ENCODE data around the gene MICA. TPM values are rescaled to one million over a fixed set of nuclear protein-coding genes. Genes with fewer than 3 reads are reported as not detected.

MICA gene
- total RNA-seq, 2 experiments from 2014 or later = 9.9 to 15.3 TPM

DNA sequence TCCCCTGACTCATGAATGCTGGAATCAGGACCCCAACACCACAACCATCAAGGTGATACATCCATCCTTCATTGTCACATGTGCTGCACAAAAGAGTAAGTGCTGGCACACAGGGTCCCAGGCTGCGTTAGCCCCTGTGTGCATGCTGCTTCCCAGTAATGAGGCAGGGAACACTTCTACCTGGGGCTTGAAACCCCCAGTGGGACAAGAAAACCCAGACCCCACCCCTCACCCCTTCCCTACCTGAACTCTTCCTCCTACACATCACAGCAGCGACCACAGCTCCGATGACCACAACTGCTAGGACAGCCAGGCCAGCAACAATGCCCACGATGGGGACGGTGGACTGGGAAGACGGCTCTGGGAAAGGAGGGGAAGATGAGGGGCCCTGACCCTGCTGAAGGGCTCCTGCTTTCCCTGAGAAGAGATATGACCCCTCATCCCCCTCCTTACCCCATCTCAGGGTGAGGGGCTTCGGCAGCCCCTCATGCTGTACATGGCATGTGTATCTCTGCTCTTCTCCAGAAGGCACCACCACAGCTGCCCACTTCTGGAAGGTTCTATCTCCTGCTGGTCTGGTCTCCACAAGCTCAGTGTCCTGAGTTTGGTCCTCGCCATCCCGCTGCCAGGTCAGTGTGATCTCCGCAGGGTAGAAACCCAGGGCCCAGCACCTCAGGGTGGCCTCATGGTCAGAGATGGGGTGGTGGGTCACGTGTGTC, 48.4 kb upstream of the MICA start:
- H4K20me1 ChIP-seq (ENCODE audit: insufficient read depth, low read length) = no peaks in the 10 kb centered on the region; the same call in 1 of the 2 replicates
- peak overlapping the region; percentile 95 for H3K4me3 ChIP-seq (ENCODE audit: low read depth, low read length, poor library complexity, severe bottlenecking)
- H3K9me2 ChIP-seq (ENCODE audit: insufficient read depth, low read length) = no peaks in the 10 kb centered on the region
- ChIA-PET CTCF (ENCODE audit: unreplicated experiment) (interaction anchor here (0.6 kb wide), 2 partner anchors 690 to 726 kb away, joined by 4 to 5 read pairs; no protein-coding TSS in a partner anchor), POLR2A (no interaction called here)
- no peaks in the 10 kb centered on the region for H3K9me3 ChIP-seq (ENCODE audit: low read length)
- peak overlapping the region; percentile 82 for H3K4me2 ChIP-seq (ENCODE audit: low read length)
- peaks cover 17% of the 10 kb centered on the region for H3K79me2 ChIP-seq (ENCODE audit: insufficient read depth, low read depth, low read length)
- no peak for TF ChIP-seq EZH2phosphoT487 (IDR thresholded peaks at IDR 0.05; ENCODE audit: borderline replicate concordance, low read depth, low read length)
- TF ChIP-seq, protein P1, sequence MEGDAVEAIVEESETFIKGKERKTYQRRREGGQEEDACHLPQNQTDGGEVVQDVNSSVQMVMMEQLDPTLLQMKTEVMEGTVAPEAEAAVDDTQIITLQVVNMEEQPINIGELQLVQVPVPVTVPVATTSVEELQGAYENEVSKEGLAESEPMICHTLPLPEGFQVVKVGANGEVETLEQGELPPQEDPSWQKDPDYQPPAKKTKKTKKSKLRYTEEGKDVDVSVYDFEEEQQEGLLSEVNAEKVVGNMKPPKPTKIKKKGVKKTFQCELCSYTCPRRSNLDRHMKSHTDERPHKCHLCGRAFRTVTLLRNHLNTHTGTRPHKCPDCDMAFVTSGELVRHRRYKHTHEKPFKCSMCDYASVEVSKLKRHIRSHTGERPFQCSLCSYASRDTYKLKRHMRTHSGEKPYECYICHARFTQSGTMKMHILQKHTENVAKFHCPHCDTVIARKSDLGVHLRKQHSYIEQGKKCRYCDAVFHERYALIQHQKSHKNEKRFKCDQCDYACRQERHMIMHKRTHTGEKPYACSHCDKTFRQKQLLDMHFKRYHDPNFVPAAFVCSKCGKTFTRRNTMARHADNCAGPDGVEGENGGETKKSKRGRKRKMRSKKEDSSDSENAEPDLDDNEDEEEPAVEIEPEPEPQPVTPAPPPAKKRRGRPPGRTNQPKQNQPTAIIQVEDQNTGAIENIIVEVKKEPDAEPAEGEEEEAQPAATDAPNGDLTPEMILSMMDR (conservative IDR thresholded peaks at IDR 0.05; ENCODE audit: low read length) = no peak
- BruUV-seq (replicated peaks) = no TSS peak
- no peak overlapping the region for H3K27ac ChIP-seq (ENCODE audit: low read depth, low read length, poor library complexity, severe bottlenecking)
- peaks cover 39% of the 10 kb centered on the region for H3K36me3 ChIP-seq (ENCODE audit: insufficient read depth, low read length)
- no peak for DNase-seq (ENCODE audit: low spot score)
- H3K4me1 ChIP-seq (ENCODE audit: insufficient read depth, low read length, poor library complexity, severe bottlenecking) = peaks cover 73% of the 10 kb centered on the region
- intact Hi-C loops (cut with micrococcal nuclease; ENCODE audit: unreplicated experiment) = no loop called here
- H2AFZ ChIP-seq (ENCODE audit: low read length) = no peak overlapping the region

DNA sequence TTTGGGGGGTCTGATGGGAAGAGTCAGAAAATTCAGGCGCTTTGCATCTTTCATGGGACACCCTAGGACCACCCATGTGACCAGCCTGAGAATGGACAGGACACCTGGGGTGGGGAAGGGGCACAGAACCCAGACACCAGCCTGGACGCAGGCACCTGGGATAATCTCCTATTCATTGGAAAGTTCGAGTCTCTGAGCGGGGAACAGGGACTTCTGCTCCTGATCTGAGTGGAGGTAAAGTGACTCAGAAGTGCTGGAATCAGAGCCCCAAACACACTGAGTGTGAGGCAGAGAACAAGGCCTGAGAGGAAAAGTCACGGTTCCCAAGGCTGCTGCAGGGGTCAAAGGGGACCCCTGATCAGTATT, 47.8 kb upstream of the MICA start:
- Histone ChIP-seq H3K79me2 (ENCODE audit: insufficient read depth, low read depth, low read length) (peaks cover 17% of the 10 kb centered on the region), H3K27ac (ENCODE audit: low read depth, low read length, poor library complexity, severe bottlenecking) (peak overlapping the region; percentile 3), H2AFZ (ENCODE audit: low read length) (no peak overlapping the region), H3K4me3 (ENCODE audit: low read depth, low read length, poor library complexity, severe bottlenecking) (peak overlapping the region; percentile 95), H3K9me3 (ENCODE audit: low read length) (no peaks in the 10 kb centered on the region), H3K4me2 (ENCODE audit: low read length) (peak overlapping the region; percentile 82), H3K36me3 (ENCODE audit: insufficient read depth, low read length) (peaks cover 39% of the 10 kb centered on the region), H4K20me1 (ENCODE audit: insufficient read depth, low read length) (no peaks in the 10 kb centered on the region; the same call in 1 of the 2 replicates), H3K9me2 (ENCODE audit: insufficient read depth, low read length) (no peaks in the 10 kb centered on the region), H3K4me1 (ENCODE audit: insufficient read depth, low read length, poor library complexity, severe bottlenecking) (peaks cover 68% of the 10 kb centered on the region)
- ChIA-PET CTCF (ENCODE audit: unreplicated experiment) (interaction anchor here (0.6 kb wide), 1 partner anchor 691 kb away, joined by 5 read pairs; no protein-coding TSS in a partner anchor), POLR2A (no interaction called here)
- intact Hi-C loops (cut with micrococcal nuclease; ENCODE audit: unreplicated experiment) = no loop called here
- BruUV-seq (replicated peaks) = no TSS peak
- no peak for DNase-seq (ENCODE audit: low spot score)
- TF ChIP-seq, protein P1 (conservative IDR thresholded peaks at IDR 0.05; ENCODE audit: low read length) = no peak
- no peak for TF ChIP-seq EZH2phosphoT487 (IDR thresholded peaks at IDR 0.05; ENCODE audit: borderline replicate concordance, low read depth, low read length)
